Activated T-cell treated with anti-CD3 and anti-CD28 coated beads, Interleukin-2, amount 50 U/mL, for 72 hours (primary cell): ENCODE measurements around the gene FHIT. TPM values are rescaled to one million over a fixed set of nuclear protein-coding genes. Genes with fewer than 3 reads are reported as not detected.
"Not testable (repeated sequence)": the region's sequence is repeated elsewhere in the genome, so short reads cannot be mapped to it uniquely, and the experiment has no call there.

Experiments used
- ATAC-seq, 2 donors: fragments of 150-1000 bp; cut with Tn5 transposase; replicated peaks in 1 of 2; 2 replicates each; pipeline ENCODE4 v1.10.0; 2021; ENCODE audit warnings: moderate library complexity in 2 of 2, mild to moderate bottlenecking in 1 of 2
- DNase-seq, 2 donors: peaks; one replicate each; pipeline ENCODE4 v3.0.0; 2021 to 2022; ENCODE audit warnings: mixed read lengths in 1 of 2
- H3K27ac Mint-ChIP-seq: one replicate; pipeline ENCODE4 v1.8.0; 2022; ENCODE audit warnings: mild to moderate bottlenecking, moderate library complexity, mixed read lengths
- H3K27me3 Mint-ChIP-seq: one replicate; pipeline ENCODE4 v1.8.0; 2022; ENCODE audit warnings: low read depth, mixed read lengths
- H3K36me3 Mint-ChIP-seq, 2 donors: one replicate each; pipeline ENCODE4 v1.8.0; 2022; ENCODE audit warnings: mixed read lengths in 2 of 2, mild to moderate bottlenecking in 1 of 2; ENCODE audit not compliant: insufficient read depth in 2 of 2
- H3K4me1 Mint-ChIP-seq: one replicate; pipeline ENCODE4 v1.8.0; 2022; ENCODE audit warnings: low read depth, mixed read lengths
- H3K4me3 Mint-ChIP-seq, 2 donors: one replicate each; pipeline ENCODE4 v1.8.0; 2022; ENCODE audit warnings: mild to moderate bottlenecking in 2 of 2, mixed read lengths in 2 of 2, moderate library complexity in 2 of 2
- H3K9me3 Mint-ChIP-seq, 2 donors: one replicate each; pipeline ENCODE4 v1.8.0; 2022; ENCODE audit warnings: mixed read lengths in 2 of 2
- total RNA-seq, 2 donors: library from RNA; stranded (reverse); gene quantifications; one replicate each; pipeline ENCODE4 v1.2.3, GENCODE V29; 2022

Gene FHIT
- total RNA-seq, 2 donors from 2014 or later = 48.2 to 54.9 TPM

DNA sequence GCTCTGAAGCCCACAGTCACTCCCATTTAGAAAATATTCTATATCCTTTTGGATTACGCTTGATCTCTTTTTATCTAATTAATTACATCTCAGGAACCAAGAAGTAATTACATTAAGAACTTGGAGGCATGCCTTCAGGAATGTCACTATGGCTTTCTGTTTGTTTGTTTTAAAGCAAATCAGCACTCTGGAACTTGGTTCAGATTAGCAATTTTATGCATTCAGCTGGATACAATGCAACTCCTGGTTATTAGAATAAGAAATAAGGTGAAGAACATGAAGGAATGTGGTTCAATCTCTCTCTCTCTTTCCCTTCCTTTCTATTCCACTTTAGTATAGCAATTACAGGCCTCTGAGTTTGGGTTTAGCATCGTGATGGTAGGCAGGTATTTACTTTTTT, 235.8 kb downstream of the FHIT start:
- Mint-ChIP-seq H3K4me1 (no peaks in the 10 kb centered on the region), H3K27ac (no peak overlapping the region), H3K9me3 (peaks cover 0 to 2% of the 10 kb centered on the region in 2 donors), H3K36me3 (no peaks in the 10 kb centered on the region), H3K27me3 (no peaks in the 10 kb centered on the region), H3K4me3 (no peak overlapping the region)
- no peak for ATAC-seq
- DNase-seq = no peak

DNA sequence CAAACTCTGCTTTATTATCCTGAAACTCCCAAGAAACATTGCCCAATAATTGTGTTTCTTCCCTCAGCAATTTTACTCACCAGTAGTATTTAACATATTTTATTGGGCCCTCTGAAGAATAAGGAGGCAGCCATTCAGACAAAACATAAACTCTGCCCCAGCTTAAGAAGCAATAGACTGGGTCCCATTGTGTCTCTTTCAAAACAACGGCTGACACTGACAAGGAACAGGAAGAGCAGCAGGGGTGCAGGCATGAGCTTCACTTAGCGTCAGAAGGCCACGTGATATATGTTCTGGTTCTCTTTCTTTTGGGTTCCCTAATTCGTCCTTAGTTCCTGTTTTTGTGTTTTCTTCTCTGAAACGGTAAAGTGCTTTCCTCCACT, 242.3 kb downstream of the FHIT start:
- DNase-seq = no peak
- no peaks in the 10 kb centered on the region for H3K27me3 Mint-ChIP-seq
- no peaks in the 10 kb centered on the region for H3K4me1 Mint-ChIP-seq
- H3K36me3 Mint-ChIP-seq = no peaks in the 10 kb centered on the region
- ATAC-seq = no peak
- H3K9me3 Mint-ChIP-seq = no peaks in the 10 kb centered on the region
- H3K27ac Mint-ChIP-seq = no peak overlapping the region
- H3K4me3 Mint-ChIP-seq = no peak overlapping the region

DNA sequence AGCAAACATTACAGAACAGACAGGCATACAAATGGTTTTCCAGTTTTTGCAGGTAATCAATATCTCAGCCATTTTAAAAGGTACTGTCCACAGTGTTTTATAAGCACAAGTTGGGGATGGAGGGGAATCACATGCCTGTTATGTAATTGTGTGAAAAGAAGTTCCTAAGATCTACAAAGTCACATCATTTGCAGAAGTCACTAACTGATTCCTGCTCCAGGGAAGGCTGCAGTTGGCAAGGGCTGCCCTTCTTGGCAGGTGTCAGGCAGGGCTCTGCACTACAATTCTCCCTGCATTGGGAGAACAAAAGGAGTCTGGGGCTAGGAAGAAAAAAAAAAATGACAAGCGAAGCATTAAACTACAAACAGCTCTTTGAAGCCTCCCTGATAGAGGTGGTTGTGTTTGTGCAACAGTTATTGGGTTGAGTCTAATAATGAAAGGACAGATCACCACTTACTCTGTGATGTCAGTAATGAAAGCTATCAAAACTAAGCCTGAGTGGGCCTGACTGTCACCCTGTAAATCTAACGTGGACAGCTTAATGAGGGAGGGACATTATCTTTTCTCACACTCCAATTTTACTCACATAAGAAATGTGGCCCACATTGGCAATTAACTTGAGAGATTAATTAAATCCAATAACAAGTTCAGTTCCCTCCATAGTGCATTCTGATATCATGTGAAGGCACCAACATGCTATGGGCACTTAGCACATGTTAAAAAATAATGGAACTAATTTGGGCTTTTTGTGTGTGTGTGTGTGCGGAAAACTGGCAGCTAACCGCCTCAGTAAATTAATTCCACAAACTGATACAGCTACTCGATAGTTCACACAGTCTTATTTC, 242.9 kb downstream of the FHIT start:
- H3K4me1 Mint-ChIP-seq = no peaks in the 10 kb centered on the region
- no peaks in the 10 kb centered on the region for H3K27me3 Mint-ChIP-seq
- no peak for DNase-seq
- H3K4me3 Mint-ChIP-seq = no peak overlapping the region
- no peaks in the 10 kb centered on the region for H3K9me3 Mint-ChIP-seq
- no peak overlapping the region for H3K27ac Mint-ChIP-seq
- no peak for ATAC-seq
- H3K36me3 Mint-ChIP-seq = no peaks in the 10 kb centered on the region

DNA sequence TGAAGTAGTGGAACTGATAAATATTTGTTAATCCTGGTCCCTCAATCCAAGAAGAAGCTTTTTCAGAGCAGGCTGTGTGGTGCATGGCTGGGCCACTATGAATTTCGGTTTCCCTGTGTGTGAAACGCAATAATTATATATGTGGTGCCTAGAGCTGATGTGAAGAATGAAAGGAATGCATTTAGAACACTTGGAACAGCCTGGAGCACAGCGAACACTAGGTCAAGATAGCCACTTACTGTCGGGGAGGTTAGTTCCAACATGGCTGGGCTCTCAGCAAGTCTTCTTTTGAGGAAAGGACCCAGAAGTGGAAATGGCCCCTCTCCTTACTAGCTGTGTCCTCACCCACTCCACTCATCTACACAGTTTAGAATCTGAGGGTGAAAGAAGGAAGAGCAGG, 245.7 kb downstream of the FHIT start:
- Mint-ChIP-seq H3K9me3 (no peaks in the 10 kb centered on the region), H3K27ac (no peak overlapping the region), H3K4me1 (no peaks in the 10 kb centered on the region), H3K27me3 (no peaks in the 10 kb centered on the region), H3K36me3 (no peaks in the 10 kb centered on the region), H3K4me3 (no peak overlapping the region)
- no peak for DNase-seq
- no peak for ATAC-seq

DNA sequence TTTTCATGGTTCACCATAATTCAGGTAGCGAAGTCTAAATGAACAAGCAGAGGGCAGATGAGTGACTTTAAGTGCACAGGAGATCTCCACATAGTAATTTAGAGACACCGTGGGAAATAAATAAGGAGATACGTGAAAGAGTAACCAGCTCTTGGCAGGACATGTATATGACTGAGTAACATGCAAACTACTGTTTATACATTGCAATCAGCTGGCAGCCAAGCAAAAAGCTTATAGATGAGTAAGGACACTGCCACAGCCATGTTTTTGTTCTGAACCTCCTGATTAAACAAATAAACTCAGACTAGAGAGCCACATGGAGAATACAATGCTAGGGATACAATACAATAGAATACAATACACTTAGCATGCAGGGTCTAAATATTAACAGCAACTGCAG, 252.4 kb downstream of the FHIT start:
- H3K4me1 Mint-ChIP-seq = no peaks in the 10 kb centered on the region
- DNase-seq = no peak
- no peaks in the 10 kb centered on the region for H3K9me3 Mint-ChIP-seq
- no peaks in the 10 kb centered on the region for H3K36me3 Mint-ChIP-seq
- no peak for ATAC-seq
- H3K27ac Mint-ChIP-seq = peak overlapping the region; percentile 34
- H3K27me3 Mint-ChIP-seq = no peaks in the 10 kb centered on the region
- H3K4me3 Mint-ChIP-seq = no peak overlapping the region

DNA sequence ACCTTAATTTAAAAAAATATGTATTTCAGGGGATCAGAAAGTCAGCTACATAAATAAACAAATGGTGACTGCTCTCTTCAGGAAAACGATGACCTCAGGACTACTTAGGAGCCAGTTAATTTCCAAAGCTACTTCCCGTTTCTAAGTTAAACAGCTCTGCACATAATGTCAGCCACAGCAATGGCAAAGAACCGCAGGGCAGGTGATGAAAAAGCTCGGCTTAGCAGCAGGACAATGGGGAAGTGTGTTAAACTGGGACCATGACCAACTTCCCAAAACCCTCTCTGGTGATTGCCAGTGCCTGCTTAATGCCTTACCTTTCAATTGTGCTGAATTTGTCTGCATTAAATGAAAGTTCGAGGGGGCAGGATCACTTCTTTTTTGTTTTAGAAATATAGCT, 258.9 kb downstream of the FHIT start:
- Mint-ChIP-seq H3K4me3 (no peak overlapping the region), H3K9me3 (peaks cover 2 to 5% of the 10 kb centered on the region in 2 donors)
- DNase-seq = no peak

DNA sequence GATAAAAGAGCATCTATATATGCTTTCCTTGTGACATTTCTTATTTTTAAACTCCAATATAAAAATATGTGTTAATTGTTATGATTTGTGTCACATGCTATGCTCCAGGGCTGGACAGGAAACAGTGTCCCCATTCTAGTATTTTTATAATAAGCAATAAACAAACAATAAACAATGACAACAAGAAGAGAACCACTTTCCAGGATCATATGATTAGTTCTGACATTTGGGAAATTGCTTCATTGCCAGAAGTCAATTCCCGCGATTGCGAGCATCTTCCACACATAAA, 260.9 kb downstream of the FHIT start:
- Mint-ChIP-seq H3K9me3 (peaks cover 2 to 7% of the 10 kb centered on the region in 2 donors), H3K4me1 (no peaks in the 10 kb centered on the region), H3K27me3 (no peaks in the 10 kb centered on the region), H3K27ac (no peak overlapping the region), H3K36me3 (peaks cover 3% of the 10 kb centered on the region in 2 donors), H3K4me3 (no peak overlapping the region)
- DNase-seq = no peak
- no peak for ATAC-seq

More for the DNA sequence above, 258.9 kb downstream of the FHIT start:
- no peak overlapping the region for H3K27ac Mint-ChIP-seq
- no peaks in the 10 kb centered on the region for H3K27me3 Mint-ChIP-seq
- no peak for ATAC-seq
- H3K36me3 Mint-ChIP-seq = peaks cover 0 to 3% of the 10 kb centered on the region in 2 donors
- H3K4me1 Mint-ChIP-seq = no peaks in the 10 kb centered on the region

DNA sequence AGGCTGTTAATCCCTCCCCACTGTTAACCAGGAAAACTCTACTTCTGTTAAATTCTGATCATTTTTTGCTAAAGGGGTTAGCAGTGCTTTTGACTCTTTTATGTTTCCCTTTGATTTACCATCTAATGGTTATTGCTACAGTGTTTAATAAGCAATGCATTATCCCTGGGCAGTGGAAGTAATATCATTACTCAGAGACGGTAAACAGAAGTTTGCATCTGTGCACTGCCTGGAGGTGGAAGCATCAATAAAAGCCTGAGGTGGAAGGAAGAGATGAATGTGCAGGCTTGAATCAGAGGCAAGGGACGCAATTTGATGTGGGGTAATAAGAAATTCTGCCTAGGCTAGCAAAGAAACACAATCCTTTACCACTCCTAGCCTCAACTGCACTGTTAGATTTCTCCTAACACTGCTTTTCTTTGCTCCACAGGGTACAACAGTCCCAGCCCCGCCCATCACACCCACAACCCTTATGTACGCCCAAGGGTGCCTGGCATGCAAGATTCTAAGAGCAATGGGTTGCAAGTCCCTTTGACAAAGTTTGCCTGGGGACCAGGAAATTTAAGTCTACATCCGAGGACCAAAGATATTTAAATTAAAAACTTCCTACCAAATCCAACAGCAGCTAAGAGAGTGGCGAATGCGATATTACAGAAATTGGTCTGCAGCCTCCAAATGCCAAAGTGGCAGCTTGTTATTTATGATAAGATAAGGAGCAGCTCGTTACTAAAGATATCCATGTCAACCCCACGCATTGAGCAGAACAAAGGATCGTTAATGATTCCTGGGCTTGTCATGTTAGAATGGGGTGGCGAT, 261.4 kb downstream of the FHIT start:
- Mint-ChIP-seq H3K27me3 (no peaks in the 10 kb centered on the region), H3K36me3 (peaks cover 3 to 5% of the 10 kb centered on the region in 2 donors), H3K4me3 (no peak overlapping the region), H3K27ac (no peak overlapping the region), H3K9me3 (peaks cover 2 to 9% of the 10 kb centered on the region in 2 donors), H3K4me1 (no peaks in the 10 kb centered on the region)
- ATAC-seq = no peak
- no peak for DNase-seq

DNA sequence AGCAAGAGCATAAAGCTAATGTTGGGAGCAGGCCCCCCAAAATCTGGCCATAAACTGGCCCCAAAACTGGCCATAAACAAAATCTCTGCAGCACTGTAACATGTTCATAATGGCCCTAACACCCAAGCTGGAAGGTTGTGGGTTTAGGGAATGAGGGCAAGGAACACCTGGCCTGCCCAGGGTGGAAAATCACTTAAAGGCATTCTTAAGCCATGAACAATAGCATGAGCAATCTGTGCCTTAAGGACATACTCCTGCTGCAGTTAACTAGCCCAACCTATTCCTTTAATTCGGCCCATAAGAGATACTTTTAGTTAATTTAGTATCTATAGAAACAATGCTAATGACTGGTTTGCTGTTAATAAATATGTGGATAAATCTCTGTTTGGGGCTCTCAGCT, 264.1 kb downstream of the FHIT start:
- not testable (repeated sequence) for DNase-seq, H3K36me3 Mint-ChIP-seq, H3K27ac Mint-ChIP-seq, H3K9me3 Mint-ChIP-seq, H3K27me3 Mint-ChIP-seq, H3K4me3 Mint-ChIP-seq, ATAC-seq, H3K4me1 Mint-ChIP-seq

DNA sequence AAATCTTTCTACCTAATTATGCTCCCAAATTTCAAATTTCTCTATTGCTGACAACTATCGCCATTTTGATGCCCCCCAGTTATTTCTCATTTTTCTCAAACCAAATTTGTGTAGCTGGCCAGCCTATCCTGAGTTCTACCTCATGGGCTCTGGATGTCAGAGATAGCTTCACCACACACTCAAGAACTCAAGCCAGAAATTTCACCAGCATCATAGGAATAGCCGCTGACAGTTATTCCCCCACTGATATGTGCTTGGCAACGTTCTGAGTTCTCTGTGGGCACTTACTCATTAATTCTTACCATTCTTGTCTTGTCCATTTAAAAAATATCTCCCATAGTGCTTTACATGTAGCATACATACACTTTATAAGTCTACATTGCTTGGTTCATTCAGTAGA, 264.7 kb downstream of the FHIT start:
- Mint-ChIP-seq H3K4me3 (no peak overlapping the region), H3K27me3 (no peaks in the 10 kb centered on the region), H3K27ac (no peak overlapping the region), H3K9me3 (peaks cover 4 to 9% of the 10 kb centered on the region in 2 donors), H3K36me3 (peaks cover 3 to 5% of the 10 kb centered on the region in 2 donors), H3K4me1 (no peaks in the 10 kb centered on the region)
- ATAC-seq (no peak), DNase-seq (no peak)

DNA sequence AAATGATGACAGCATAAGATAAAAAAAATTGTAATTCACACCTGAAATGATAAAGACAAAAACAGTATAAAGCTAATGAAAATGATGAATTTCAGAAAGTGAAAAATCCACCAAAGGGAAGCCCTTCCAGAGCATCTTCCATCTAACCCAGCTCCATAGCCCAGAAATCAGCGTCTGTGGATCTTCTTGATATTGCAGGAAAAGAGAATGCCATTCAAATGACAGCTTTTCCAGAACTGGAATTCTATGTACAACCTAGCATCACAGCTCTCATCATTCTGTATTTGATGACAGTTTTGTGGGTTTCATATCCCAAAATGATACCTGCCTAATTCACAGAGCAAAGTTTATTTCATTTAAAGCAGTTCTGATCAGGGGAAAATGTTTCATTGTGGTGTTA, 267.3 kb downstream of the FHIT start:
- Mint-ChIP-seq H3K4me1 (peaks cover 18% of the 10 kb centered on the region), H3K4me3 (no peak overlapping the region), H3K27me3 (no peaks in the 10 kb centered on the region), H3K27ac (no peak overlapping the region), H3K9me3 (peaks cover 4 to 9% of the 10 kb centered on the region in 2 donors), H3K36me3 (peaks cover 3 to 5% of the 10 kb centered on the region in 2 donors)
- no peak for DNase-seq
- no peak for ATAC-seq

DNA sequence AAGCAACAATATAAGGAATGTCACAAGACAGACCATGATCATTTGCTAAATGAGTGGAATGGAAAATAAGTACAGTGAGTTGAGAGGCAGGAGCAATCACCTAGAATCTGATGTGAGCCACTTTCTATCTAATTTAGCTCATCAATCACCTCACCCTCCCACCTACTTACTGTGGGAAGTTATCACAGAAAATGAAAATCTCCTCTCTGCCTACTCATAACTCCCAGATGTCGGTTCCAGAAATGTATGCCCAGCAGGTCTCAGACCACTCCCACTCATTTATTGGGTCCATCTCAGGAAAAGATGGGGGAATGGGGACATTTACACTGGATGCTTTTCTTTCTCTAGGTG, 270.9 kb downstream of the FHIT start:
- no peak overlapping the region for H3K27ac Mint-ChIP-seq
- peaks cover 2 to 3% of the 10 kb centered on the region in 2 donors for H3K36me3 Mint-ChIP-seq
- no peaks in the 10 kb centered on the region for H3K27me3 Mint-ChIP-seq
- peaks cover 1 to 3% of the 10 kb centered on the region in 2 donors for H3K9me3 Mint-ChIP-seq
- ATAC-seq (no peak), DNase-seq (no peak)
- no peak overlapping the region for H3K4me3 Mint-ChIP-seq
- H3K4me1 Mint-ChIP-seq = peaks cover 20% of the 10 kb centered on the region

DNA sequence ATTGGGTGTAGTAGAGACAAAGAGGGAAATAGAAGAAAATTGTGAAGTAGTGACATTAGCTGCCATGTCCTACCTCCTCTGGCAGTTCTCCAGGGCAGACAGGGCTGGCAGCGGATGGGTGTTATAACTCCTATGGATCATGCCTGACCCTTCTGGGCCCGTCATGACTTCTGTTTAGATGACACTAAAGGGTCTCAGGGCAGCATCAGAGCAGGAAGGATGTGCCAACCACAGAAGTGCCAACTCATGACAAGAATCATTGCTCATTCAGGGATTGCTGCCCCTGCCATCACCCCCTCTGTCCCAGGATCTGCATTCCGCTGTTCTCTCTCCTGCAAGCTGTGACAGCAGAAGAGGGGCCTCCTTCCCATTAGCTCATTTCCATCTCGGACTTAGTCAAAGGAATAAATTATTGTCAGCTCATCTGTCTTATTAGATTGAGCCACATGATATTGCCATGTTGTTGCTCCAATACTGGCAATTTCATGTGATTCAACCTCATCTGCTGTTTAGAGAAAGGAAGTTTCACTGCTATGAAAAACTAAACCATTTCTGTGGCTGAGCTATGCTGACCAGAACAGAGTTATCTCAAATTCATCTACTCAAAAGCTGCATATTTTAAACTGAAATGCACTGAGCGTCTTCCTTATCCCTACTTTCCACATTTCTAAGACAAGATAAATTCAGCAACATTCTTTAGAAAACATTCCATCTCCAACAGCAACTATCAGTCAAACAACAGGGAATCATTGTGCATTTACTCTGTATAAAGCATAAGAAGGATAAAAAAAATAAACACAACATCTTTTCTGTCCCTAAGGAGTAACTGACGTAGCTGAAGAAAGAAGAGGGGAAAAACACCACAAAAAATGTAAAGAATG, 271.6 kb downstream of the FHIT start:
- Mint-ChIP-seq H3K27ac (no peak overlapping the region), H3K4me3 (no peak overlapping the region), H3K4me1 (peaks cover 20% of the 10 kb centered on the region), H3K27me3 (no peaks in the 10 kb centered on the region), H3K36me3 (peaks cover 2% of the 10 kb centered on the region in 2 donors), H3K9me3 (peaks cover 0 to 3% of the 10 kb centered on the region in 2 donors)
- ATAC-seq (peak; percentile 31 to 43), DNase-seq (no peak)
